GM06990 (cell line): ENCODE results near the gene HOXA5.

Source experiments
- DNase-seq: peaks from one replicate; pipeline ENCODE4 v3.0.0-alpha.2; 2011; ENCODE audit not compliant: insufficient read length; ENCODE audit errors: extremely low read depth
- H3K27me3 ChIP-seq: replicated peaks from 2 replicates; pipeline ENCODE4 v1.6.0; 2011; ENCODE audit warnings: low read length; ENCODE audit not compliant: control insufficient read depth, insufficient read depth
- H3K36me3 ChIP-seq: 2 replicates; pipeline ENCODE4 v1.5.1; 2011; ENCODE audit warnings: low read length; ENCODE audit not compliant: control insufficient read depth, insufficient read depth
- H3K4me3 ChIP-seq: replicated peaks from 2 replicates; pipeline ENCODE4 v1.5.1; 2011; ENCODE audit warnings: low read depth, mild to moderate bottlenecking, control low read depth, low read length
- TF ChIP-seq, protein P1 (sequence below): IDR thresholded peaks from 2 replicates; pipeline ENCODE4 v1.5.1; 2011; ENCODE audit warnings: low read length, control low read depth, mild to moderate bottlenecking, inconsistent platforms; ENCODE audit not compliant: insufficient read depth, poor library complexity, severe bottlenecking

Gene HOXA5

DNA sequence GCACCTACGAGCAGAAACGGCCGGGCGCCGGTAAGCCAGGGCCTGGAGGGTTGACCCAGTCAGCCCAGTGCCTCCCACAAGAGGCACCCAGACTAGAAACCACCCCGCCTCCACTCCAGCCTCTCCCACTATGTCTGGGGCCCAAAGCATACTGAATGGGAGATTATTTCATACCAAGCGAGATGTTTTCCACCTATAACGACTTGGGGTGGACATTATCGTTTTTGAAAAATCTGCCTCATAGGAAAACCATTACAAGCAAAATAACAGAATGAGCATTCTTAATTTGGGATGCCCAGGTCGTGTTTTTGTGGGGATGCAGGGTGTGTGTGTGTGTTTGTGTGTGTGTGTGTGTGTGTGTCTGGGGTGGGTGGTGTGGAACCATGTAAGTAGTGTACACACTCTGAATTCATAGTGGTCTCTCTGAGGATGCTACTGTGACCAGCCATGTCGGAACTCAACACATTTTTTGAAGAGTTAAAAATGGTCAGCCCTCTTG is 2.5 kb upstream of the HOXA5 start:
- no peaks in the 10 kb centered on the region for H3K36me3 ChIP-seq
- TF ChIP-seq, protein P1, sequence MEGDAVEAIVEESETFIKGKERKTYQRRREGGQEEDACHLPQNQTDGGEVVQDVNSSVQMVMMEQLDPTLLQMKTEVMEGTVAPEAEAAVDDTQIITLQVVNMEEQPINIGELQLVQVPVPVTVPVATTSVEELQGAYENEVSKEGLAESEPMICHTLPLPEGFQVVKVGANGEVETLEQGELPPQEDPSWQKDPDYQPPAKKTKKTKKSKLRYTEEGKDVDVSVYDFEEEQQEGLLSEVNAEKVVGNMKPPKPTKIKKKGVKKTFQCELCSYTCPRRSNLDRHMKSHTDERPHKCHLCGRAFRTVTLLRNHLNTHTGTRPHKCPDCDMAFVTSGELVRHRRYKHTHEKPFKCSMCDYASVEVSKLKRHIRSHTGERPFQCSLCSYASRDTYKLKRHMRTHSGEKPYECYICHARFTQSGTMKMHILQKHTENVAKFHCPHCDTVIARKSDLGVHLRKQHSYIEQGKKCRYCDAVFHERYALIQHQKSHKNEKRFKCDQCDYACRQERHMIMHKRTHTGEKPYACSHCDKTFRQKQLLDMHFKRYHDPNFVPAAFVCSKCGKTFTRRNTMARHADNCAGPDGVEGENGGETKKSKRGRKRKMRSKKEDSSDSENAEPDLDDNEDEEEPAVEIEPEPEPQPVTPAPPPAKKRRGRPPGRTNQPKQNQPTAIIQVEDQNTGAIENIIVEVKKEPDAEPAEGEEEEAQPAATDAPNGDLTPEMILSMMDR, result no peak
- peaks cover 2% of the 10 kb centered on the region; the same call in 1 of the 2 replicates for H3K27me3 ChIP-seq
- DNase-seq, result no peak
- H3K4me3 ChIP-seq, result no peak overlapping the region

DNA sequence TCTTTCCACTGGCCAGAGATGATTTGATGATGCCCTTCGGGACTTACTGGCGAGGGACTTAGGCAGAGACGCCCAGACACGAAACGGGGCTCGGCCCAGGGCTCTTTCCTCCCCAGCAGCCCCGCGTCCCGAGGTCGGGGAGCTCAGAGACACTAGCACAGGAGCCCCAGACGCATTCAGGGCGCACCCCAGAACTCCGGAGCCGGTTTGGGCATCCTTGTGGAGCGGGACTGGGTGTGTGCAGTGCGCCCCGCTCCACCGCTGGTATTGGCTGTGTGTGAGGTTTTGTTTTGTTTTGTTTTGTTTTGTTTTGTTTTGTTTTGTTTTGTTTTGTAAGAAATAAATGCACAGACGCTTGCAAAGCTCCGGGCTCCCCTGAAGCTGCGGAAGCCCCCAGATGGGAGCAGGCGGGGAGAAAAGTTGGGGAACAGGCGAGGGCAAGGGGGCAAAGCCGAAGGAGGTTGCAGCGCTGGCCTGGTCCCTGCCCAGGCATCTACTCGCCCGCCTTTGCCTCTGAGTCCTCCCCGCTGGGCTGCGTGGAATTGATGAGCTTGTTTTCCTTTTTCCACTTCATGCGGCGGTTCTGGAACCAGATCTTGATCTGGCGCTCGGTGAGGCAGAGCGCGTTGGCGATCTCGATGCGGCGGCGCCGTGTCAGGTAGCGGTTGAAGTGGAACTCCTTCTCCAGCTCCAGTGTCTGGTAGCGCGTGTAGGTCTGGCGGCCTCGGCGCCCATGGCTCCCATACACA is 1.9 kb upstream of the HOXA5 start:
- Histone ChIP-seq H3K36me3 (no peaks in the 10 kb centered on the region), H3K27me3 (peaks cover 2% of the 10 kb centered on the region; the same call in 1 of the 2 replicates), H3K4me3 (no peak overlapping the region)
- TF ChIP-seq, protein P1, result no peak
- DNase-seq, result no peak

DNA sequence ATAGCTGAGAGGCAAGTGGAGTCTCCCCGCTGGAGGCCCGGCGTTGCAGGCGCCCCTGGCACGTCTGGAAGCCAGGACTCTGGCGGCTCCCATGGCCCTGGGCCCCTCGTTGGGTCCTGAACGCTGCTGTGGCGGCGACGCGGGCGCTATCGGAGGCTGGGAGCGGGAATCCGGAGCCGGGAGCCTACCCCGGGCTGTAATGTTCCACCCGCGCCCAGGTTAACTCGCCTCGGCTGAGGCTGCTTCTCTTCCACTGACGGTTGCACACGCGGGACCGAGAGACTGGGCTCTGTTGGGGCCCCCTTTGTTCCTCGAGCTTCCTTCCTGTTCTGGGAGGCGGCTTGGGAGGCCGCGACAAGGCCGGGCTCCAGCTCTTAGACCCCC is 1.3 kb upstream of the HOXA5 start:
- Histone ChIP-seq H3K4me3 (no peak overlapping the region), H3K36me3 (no peaks in the 10 kb centered on the region), H3K27me3 (peaks cover 2% of the 10 kb centered on the region; the same call in 1 of the 2 replicates)
- no peak for DNase-seq
- TF ChIP-seq, protein P1, result no peak

DNA sequence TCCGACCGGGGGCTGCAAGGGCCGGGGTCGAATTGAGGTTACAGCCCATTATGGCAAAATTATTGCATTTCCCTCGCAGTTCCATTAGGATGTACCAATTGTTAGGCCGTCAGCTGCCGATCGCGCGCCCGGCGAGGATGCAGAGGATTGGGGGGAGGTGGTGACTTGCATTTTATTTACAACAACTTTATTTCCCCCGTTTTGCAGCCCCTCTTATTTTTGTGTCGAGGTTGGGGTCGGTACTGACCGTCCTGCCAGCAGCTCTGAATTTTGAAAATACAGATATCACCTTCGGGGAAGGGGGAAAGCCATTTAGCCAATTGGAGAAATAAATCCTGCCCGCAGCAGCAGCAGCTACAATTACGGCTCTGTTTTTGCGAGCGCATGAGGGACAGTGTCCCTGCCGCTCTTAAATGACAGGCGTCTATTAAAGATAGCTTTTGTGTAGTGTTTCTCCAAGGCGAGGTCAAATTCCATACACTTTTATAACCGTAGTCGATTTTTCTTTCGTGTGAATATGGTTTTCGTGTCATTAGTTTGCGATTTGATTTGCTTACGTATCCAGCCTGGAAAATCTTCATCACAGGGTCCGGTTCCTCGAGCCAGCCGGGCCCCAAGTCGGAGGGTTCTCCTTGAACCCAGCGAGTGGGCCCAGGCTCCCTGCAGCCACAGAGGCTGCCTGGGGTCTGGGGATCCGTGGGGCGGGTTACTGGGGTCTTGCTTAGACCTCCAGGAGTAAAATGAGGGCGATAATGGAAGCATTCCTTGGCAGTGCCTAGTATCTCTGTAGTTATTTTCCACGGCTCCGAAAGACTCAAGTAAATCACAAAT is 684 bp upstream of the HOXA5 start:
- no peak overlapping the region for H3K4me3 ChIP-seq
- TF ChIP-seq, protein P1, result no peak
- DNase-seq, result no peak
- peaks cover 2% of the 10 kb centered on the region; the same call in 1 of the 2 replicates for H3K27me3 ChIP-seq
- H3K36me3 ChIP-seq, result no peaks in the 10 kb centered on the region

DNA sequence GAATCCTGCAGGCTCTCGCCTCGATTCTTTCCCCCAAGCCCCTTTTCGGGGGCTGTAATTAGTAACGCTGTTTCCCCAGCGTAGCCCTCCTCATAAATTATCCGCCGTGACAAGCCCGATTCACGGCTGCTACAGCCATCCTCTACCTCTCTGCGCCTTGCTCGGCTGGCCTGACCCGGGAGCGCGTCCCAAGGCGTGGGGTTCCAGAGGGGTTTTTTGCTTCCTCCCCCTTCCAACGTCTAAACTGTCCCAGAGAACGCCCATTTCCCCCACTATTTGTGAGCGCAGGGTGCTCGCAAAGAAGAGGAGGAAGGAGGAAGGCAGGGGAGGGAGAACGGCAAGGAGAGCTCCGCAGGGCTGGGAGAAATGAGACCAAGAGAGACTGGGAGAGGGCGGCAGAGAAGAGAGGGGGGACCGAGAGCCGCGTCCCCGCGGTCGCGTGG is 880 bp downstream of the HOXA5 start:
- H3K27me3 ChIP-seq, result no peaks in the 10 kb centered on the region; the same call in 1 of the 2 replicates
- H3K4me3 ChIP-seq, result no peak overlapping the region
- H3K36me3 ChIP-seq, result no peaks in the 10 kb centered on the region
- TF ChIP-seq, protein P1, result no peak
- DNase-seq, result no peak
